Endothelial cell of umbilical vein (primary cell): Measurements from ENCODE around the gene TRDMT1. TPM values are rescaled to one million over a fixed set of nuclear protein-coding genes. Genes with fewer than 3 reads are reported as not detected.

ENCODE experiments used
- BruUV-seq: library from RNA; stranded (reverse); fragments of 400-500 nt; replicated peaks from 2 replicates; lab custom pipeline; 2021; lab: Mats Ljungman, UMichigan
- CTCF ChIA-PET: fragments of 300-600, 350-600 bp; sonication (Branson Sonifier 250); formaldehyde crosslinking; loops from one replicate; lab custom pipeline; 2021; ENCODE audit warnings: antibody characterized with exemption, inconsistent platforms; lab: Charles Lee
- POLR2A ChIA-PET: fragments of 300-600, 350-600 bp; sonication (Branson Sonifier 250); formaldehyde crosslinking; loops from one replicate; lab custom pipeline; 2021; ENCODE audit warnings: antibody characterized with exemption, inconsistent platforms; lab: Charles Lee
- DNase-seq: peaks from one replicate; pipeline ENCODE4 v3.0.0-alpha.2; 2011; ENCODE audit warnings: low read depth, low spot score
- FAIRE-seq: peaks from 2 replicates; lab custom pipeline; 2011; peaks lifted over from hg19 to GRCh38; lab: Jason Lieb, UNC
- H2AFZ ChIP-seq: 2 replicates; pipeline ENCODE4 v1.6.0; 2012; ENCODE audit warnings: low read depth, low read length, control low read depth, inconsistent platforms
- H3K27ac ChIP-seq: 2 replicates; pipeline ENCODE4 v1.5.1; 2011; ENCODE audit warnings: low read depth, mild to moderate bottlenecking, control low read depth, low read length, moderate library complexity; ENCODE audit not compliant: insufficient read depth
- H3K27me3 ChIP-seq, 2 experiments: 2 replicates each; pipeline versions ENCODE4 v1.6.0 to v1.6.1; 2011; ENCODE audit warnings: low read length in 2 of 2, mixed read lengths in 1 of 2; ENCODE audit not compliant: control insufficient read depth in 2 of 2, insufficient read depth in 2 of 2
- H3K36me3 ChIP-seq, 2 experiments: 2 replicates in 1 of 2; 3 replicates in 1 of 2; pipeline ENCODE4 v1.5.1; 2011; ENCODE audit warnings: low read length in 2 of 2, mild to moderate bottlenecking in 1 of 2, moderate library complexity in 1 of 2; ENCODE audit not compliant: control insufficient read depth in 2 of 2, insufficient read depth in 2 of 2; ENCODE audit errors: extremely low read depth in 1 of 2
- H3K4me1 ChIP-seq: 3 replicates; pipeline ENCODE4 v1.5.1; 2011; ENCODE audit warnings: mild to moderate bottlenecking, low read length; ENCODE audit not compliant: control insufficient read depth, insufficient read depth; ENCODE audit errors: extremely low read depth
- H3K4me2 ChIP-seq: 2 replicates; pipeline ENCODE4 v1.6.1; 2011; ENCODE audit warnings: low read length, control low read depth, mixed read lengths; ENCODE audit not compliant: insufficient read depth
- H3K4me3 ChIP-seq, 3 experiments: fragments of 200-600 bp in 1 of 3; sonication (generic), shearing (Covaris generic) in 1 of 3; replicated peaks in 1 of 3; 2 replicates each; pipeline ENCODE4 v1.5.1; 2011 to 2016; ENCODE audit warnings: control low read depth in 3 of 3, low read length in 3 of 3, mild to moderate bottlenecking in 2 of 3, inconsistent platforms in 1 of 3, low read depth in 1 of 3, moderate library complexity in 1 of 3; ENCODE audit not compliant: insufficient read depth in 1 of 3
- H3K79me2 ChIP-seq: 2 replicates; pipeline ENCODE4 v1.6.0; 2012; ENCODE audit warnings: low read length, inconsistent platforms; ENCODE audit not compliant: control insufficient read depth, insufficient read depth
- H3K9ac ChIP-seq: replicated peaks from 2 replicates; pipeline ENCODE3; 2011; ENCODE audit warnings: low read length, control low read depth; ENCODE audit not compliant: insufficient read depth; ENCODE audit errors: extremely low read depth
- H3K9me1 ChIP-seq: replicated peaks from 3 replicates; pipeline ENCODE4 v1.6.0; 2011; ENCODE audit warnings: mild to moderate bottlenecking, low read length; ENCODE audit not compliant: control insufficient read depth, insufficient read depth; ENCODE audit errors: extremely low read depth
- H3K9me3 ChIP-seq: replicated peaks from 2 replicates; pipeline ENCODE4 v1.5.1; 2012; ENCODE audit warnings: low read length, inconsistent platforms; ENCODE audit not compliant: control insufficient read depth, insufficient read depth
- H4K20me1 ChIP-seq: replicated peaks from 2 replicates; pipeline ENCODE3; 2011; ENCODE audit warnings: mild to moderate bottlenecking, low read length; ENCODE audit not compliant: control insufficient read depth, insufficient read depth; ENCODE audit errors: extremely low read depth
- CTCF ChIP-seq, 2 donors: IDR thresholded peaks; 1 replicate in 1 of 2; 2 replicates in 1 of 2; pipeline ENCODE4 v1.5.1; 2011; ENCODE audit warnings: low read length in 2 of 2, mild to moderate bottlenecking in 2 of 2, moderate library complexity in 2 of 2, control low read depth in 1 of 2, inconsistent platforms in 1 of 2, low read depth in 1 of 2; ENCODE audit not compliant: insufficient read depth in 1 of 2; ENCODE audit errors: extremely low read depth in 1 of 2
- EZH2 ChIP-seq: IDR thresholded peaks from 2 replicates; pipeline ENCODE4 v1.6.1; 2012; ENCODE audit warnings: borderline replicate concordance, low read depth, mild to moderate bottlenecking, moderate library complexity, low read length, inconsistent platforms; ENCODE audit not compliant: severe bottlenecking
- FOS ChIP-seq: IDR thresholded peaks from 2 replicates; pipeline ENCODE4 v1.6.1; 2011; ENCODE audit warnings: mild to moderate bottlenecking, low read length, moderate library complexity, borderline replicate concordance; ENCODE audit not compliant: insufficient read depth
- GATA2 ChIP-seq: IDR thresholded peaks from 2 replicates; pipeline ENCODE4 v1.7.0; 2011; ENCODE audit warnings: low read depth, mild to moderate bottlenecking, moderate library complexity, mixed read lengths, low read length; ENCODE audit not compliant: insufficient read length, insufficient read depth
- JUN ChIP-seq: IDR thresholded peaks from 2 replicates; pipeline ENCODE4 v1.6.1; 2011; ENCODE audit warnings: borderline replicate concordance, low read depth; ENCODE audit not compliant: insufficient read length, insufficient read depth
- MYC ChIP-seq: IDR thresholded peaks from one replicate; pipeline ENCODE4 v1.6.1; 2011; ENCODE audit warnings: mild to moderate bottlenecking, low read depth, low read length
- POLR2A ChIP-seq: IDR thresholded peaks from 2 replicates; pipeline ENCODE4 v1.6.1; 2012; ENCODE audit warnings: low read depth, mild to moderate bottlenecking, control low read depth, low read length
- POLR2AphosphoS5 ChIP-seq: IDR thresholded peaks from 2 replicates; pipeline ENCODE4 v1.6.1; 2012; ENCODE audit warnings: low read depth, mild to moderate bottlenecking, control low read depth, low read length, moderate library complexity; ENCODE audit not compliant: insufficient read depth
- dilution Hi-C: fragments of 300-500 bp; cut with MboI; formaldehyde crosslinking; loops from one replicate; pipeline ENCODE4 v1.15.0; 2019; ENCODE audit warnings: low sequenced_read_pairs; ENCODE audit not compliant: extremely low pct_ligation_motif_present
- intact Hi-C: fragments of 100-400 bp; cut with micrococcal nuclease; formaldehyde crosslinking; loops from one replicate; pipeline ENCODE4 v1.10.0; 2022
- polyA plus RNA-seq, 4 experiments: library from polyadenylated mRNA; depleted of rRNA in 3 of 4; stranded (reverse) in 3 of 4; unstranded in 1 of 4; fragments of >200 nt; gene quantifications; 2 replicates each; pipeline versions ENCODE4 v1.2.1 to v1.2.3, GENCODE V29; 2011 to 2012; ENCODE audit warnings: missing spikeins in 1 of 4
- total RNA-seq: library from RNA; stranded (reverse); gene quantifications from 2 replicates; pipeline ENCODE4 v1.2.3, GENCODE V29; 2021
- TF ChIP-seq, protein P1 (sequence below): IDR thresholded peaks from 2 replicates; pipeline ENCODE4 v1.6.1; 2011; ENCODE audit not compliant: insufficient read depth, insufficient read length

The TRDMT1 gene
- total and polyA plus RNA-seq, 2 donors (not counting 3 experiments of a cell fraction or from before 2014, with no cell fraction given): 10.0 to 12.3 TPM

- no peaks in the 10 kb centered on the region for H3K36me3 ChIP-seq
- no peak overlapping the region for H2AFZ ChIP-seq
- dilution Hi-C loops: no loop called here
- POLR2A ChIA-PET: no interaction called here
- no peaks in the 10 kb centered on the region for H3K9me3 ChIP-seq
- H3K9ac ChIP-seq: no peak overlapping the region
- intact Hi-C loops: loop anchor here (2.0 kb wide), 1 partner anchor 16 kb away; no protein-coding TSS in a partner anchor
- DNase-seq (no peak), FAIRE-seq (no peak)
- CTCF ChIA-PET: no interaction called here
- no peak overlapping the region for H3K4me2 ChIP-seq
- TF ChIP-seq GATA2 (no peak), EZH2 (no peak), POLR2A (no peak), CTCF (IDR thresholded peaks at IDR 0.05; ENCODE audit: extremely low read depth in 1 of 2, insufficient read depth in 1 of 2, low read depth in 1 of 2, low read length in 2 of 2) (no peak), JUN (no peak), FOS (no peak), MYC (no peak), POLR2AphosphoS5 (no peak)
- TF ChIP-seq, protein P1, sequence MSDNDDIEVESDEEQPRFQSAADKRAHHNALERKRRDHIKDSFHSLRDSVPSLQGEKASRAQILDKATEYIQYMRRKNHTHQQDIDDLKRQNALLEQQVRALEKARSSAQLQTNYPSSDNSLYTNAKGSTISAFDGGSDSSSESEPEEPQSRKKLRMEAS: no peak
- H3K27ac ChIP-seq: no peak overlapping the region
- no peaks in the 10 kb centered on the region for H3K79me2 ChIP-seq
- no peaks in the 10 kb centered on the region for H3K9me1 ChIP-seq
- H3K27me3 ChIP-seq: no peaks in the 10 kb centered on the region
- H3K4me1 ChIP-seq: no peaks in the 10 kb centered on the region
- no peaks in the 10 kb centered on the region for H4K20me1 ChIP-seq
- no peak overlapping the region for H3K4me3 ChIP-seq
- no TSS peak for BruUV-seq
Measured at GRCh38 chr10:17174626-17175025, 26.8 kb downstream of the TRDMT1 start.
